ENCODE results near the gene CASK.

CASK gene

DNA sequence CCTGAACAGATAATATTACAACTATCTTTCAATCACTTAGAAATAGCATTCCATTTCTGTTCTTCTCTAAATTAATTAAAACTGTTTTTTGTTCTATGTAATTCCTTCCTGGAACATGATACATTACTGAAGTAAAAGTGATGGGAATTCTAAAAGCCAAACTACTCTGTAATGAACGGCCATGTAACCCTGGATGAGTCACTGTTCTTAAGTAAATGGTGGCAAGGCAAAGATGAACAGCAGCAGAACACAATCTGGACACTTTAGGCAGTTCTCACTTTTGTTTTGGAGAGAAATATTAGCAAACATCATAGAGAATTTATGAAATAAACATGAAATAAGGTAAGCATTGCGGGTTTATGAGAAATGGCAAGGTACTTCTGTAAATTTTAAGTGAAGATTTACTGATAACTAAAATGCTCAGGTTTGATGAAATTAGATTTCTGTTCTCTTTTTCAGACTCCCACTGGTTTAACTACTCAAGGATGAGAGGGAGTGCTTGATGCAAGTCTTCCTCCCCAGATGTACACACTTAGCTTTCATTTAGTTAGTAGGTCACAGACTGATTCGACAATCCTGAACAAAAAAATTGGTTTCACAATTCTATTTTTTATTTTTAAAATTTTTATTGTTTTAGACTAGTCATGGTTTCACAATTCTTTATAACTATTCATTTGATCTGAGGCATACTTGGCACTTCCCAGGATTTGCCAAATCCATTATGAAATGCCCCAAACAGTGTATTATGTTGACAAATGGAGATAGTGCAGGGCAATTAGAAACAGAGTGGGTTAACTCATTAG, 200.3 kb downstream of the CASK start:
- DNase-seq, result peak; percentile 26

DNA sequence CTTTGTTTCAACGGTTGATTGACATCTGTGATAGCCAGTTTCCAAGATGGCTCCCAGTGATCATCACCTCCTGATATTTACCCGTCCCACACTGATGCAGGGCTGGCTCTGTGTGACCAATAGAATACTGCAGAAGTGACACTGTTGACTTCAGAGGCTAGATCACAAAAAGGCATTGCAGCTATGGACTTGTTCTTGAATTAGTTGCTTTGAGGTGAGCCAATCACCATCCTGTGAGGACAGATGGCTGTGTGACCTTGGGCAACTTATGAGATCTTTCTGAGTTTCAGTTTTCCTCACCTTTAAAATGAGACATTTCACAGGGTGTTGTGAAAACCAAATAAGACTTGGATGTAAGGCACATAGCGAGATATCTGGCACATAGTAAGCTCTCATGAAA, 201.1 kb downstream of the CASK start:
- DNase-seq, result no peak

DNA sequence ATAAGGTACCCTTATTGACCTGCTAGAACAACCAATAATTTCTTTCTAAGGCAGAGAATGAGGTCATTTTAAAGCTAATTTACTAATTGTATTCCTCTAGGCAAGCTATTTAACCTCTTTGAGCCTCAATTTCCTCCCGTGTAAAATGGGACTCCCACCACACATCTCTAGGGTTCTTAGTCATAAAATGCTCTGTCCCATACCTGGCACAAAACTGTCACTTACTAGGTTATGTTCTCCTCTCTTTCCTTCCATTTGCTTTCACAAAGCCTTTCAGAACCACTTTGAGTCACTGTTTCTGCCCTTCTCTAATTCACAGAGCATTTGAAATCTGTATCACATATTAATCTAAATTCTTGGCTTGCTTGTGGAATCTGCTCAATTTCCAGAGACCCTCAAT, 201.8 kb downstream of the CASK start:
- DNase-seq, result no peak

DNA sequence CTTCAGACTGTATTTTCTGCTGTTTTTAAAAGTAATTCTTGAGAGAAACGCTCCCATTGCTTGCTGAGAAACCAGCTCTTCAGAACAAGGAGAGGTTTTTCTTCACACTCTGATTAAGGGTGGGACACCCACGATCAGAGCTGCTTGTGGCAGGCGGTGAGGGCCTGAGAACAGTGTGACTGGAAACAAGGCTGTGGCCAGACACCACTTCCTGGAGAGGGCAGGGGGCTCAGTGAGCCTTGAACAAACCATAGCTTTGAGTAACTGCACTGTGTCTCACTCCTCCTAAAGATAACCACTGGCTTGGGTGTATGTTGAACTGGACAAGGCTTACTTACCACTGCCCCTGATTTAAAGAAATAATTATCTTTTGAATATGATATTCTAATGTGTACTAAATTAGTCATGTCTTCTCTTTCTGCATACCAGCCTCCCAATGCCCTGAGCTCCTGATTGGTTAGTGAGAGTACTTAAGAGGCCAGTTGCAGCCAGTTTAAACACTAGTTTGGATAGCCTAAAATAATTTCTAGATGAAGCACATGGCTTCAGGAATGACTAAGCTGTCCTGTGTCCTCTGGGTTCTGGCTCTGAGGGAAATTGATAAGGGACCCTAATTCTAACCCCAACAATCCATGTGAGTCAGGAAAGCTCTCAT, 203.1 kb downstream of the CASK start:
- peak; percentile 15 for DNase-seq

DNA sequence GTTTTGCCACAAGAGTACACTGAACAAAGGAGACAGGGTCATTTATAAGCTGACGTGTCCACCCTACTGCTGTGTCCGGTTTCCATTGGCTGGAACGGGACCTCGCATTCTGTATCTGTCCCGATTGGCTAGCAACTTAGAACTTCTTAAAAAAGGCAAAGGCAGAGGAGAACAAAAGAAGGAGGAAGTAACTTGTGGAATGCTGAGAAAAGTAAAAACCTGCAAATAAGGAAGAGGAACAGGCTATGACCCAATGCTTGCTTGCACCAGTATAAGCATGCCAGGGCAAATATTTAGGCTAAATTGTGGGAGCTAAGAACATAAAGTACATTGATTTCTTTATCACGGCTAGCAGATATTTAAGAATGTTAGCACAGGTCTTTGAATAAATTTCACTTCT, 203.7 kb downstream of the CASK start:
- DNase-seq, result peak; percentile 50

GRCh38 chrX:41718481-41719235, 204.7 kb downstream of the CASK start:
- no peak for DNase-seq

DNA sequence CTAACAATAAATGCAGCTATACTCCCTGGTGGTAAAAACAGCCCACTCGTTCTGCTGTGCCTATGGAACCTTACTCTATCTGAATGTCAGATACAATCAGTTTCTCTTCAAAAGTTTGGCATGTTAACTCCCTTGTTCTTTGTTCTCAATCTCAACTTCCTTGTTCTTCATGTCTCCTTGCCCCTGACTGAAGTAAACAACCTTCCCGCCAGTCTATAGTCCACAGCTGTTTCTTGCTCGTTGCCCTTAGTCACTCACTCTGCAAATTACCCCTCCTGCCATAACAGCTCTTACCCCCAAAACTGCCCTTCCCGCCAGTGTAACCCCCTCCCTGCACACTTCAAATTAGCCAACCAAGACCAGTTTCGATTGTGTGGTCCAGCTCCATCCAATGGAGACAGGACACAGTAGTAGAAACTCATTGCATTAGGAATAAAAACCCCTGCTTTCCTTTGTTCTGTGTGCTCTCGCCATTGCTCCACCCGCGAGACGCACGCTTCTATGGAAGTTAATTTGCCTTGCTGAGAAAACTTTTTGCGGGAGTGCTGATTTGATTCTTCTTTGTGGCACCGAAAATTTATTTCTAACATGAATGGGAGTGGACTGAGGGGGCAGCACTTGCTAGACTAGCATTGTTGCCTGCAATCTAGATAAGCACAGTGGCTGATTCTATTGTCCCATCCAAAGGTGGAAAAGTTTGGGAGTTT, 206.4 kb downstream of the CASK start:
- no peak for DNase-seq

DNA sequence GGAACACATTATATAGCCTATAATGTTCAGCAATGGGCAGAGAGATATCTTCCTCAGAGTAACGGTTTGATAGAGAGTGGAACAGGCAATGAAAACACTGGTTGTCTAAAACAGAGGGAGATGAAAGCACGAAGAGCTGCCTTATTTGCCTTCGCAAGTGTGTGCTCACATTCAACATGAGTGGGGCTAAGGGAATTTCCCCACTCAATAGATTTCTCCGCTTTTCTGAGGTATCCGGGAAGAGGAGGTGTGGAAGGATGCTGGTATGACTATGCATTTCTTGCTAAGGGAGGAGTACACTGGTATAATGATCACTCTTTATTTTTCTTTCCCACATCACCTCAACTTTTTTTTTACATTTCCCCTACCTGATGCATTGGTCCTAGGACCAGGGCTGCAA, 207.1 kb downstream of the CASK start:
- no peak for DNase-seq

DNA sequence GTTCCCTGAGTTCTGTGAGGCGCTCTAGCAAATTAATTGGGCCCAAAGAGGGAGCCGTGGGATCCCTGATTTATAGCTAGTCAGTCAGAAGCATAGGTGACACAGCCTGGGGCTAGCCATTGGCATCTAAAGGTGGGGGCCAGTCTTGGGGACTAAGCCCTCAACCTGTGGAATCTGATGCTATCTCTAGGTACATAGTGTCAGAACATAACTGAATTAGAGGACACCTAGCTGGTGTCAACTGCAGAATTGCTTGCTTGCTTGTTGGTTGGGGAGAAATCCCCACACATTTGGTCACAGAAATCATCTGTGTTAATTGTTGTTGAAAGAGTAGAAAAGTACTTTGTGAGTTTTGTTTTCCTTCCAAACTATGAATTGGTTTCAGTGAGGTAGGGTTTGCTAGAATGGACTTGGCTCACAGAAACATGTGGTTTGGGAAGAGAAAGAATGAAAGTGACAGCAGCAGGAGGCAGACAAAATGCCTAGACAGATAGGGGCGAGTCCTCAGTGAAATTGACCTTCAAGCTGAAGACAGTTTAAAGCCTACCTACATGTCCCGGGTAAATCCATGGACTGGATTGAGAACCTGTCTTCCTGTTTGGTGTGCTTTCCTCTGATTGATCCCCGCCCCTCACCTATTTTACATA, 212.2 kb downstream of the CASK start:
- DNase-seq, result no peak

- DNase-seq, result no peak
These were observed 214.9 kb downstream of the CASK start for GRCh38 chrX:41708486-41708885.

DNA sequence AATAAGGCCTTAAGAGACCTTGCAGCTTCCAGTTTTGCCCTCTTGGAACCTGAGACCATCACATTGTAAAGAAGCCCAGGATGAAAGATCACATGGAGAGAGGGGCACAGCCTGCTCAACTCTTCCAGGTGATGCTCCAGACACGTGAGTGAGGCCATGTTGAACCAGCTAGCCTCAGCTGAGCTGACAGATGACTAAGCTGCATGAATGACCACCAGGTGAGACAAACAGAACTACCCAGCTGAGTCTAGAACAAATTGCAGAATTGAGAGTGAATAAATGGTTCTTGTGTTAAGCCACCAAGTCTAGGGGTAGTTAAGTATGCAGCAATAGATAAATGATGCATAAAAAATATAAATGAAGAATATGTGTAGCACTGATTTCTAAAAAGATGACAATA, 216.1 kb downstream of the CASK start:
- DNase-seq, result no peak

- DNase-seq, result peak; percentile 94
These were observed 217.5 kb downstream of the CASK start for GRCh38 chrX:41705680-41706374.

DNA sequence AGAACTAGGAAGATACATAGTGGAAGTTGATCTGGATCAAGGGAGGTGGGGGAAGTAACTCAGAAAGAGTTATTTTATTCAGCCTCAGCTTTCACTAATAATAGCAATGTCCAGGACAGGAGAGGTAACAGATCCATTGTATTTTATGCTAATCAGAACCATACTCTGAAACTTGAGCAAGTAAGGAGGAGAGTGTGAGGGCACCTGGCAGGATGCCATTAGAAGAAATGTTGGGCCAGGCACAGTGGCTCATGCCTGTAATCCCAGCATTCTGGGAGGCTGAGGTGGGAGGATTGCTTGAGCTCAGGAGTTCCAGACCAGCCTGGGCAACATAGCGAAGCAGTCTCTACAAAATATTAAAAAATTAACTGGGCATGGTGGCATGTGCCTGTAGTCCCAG, 218.3 kb downstream of the CASK start:
- no peak for DNase-seq

DNA sequence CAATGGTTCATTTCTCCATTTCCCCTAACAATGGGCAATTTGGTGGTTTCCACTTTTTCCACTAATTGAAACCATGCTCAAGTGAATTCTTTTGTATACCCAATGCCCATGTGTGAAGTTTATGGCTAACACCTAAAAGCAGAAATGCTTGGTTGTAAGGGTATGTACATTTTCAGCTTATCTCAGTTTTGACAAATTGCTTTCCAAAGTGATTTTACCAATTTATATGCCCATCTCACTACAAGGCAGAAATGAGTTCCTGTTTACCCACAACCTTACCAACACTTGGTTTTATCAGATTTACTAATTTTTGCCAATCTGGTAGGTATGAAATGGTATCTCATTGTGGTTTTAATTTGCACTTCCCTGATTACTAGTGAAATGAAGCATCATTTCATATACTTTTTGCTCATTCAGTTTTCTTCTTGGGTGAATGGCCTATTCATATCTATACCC, 219.8 kb downstream of the CASK start:
- peak; percentile 15 for DNase-seq

DNA sequence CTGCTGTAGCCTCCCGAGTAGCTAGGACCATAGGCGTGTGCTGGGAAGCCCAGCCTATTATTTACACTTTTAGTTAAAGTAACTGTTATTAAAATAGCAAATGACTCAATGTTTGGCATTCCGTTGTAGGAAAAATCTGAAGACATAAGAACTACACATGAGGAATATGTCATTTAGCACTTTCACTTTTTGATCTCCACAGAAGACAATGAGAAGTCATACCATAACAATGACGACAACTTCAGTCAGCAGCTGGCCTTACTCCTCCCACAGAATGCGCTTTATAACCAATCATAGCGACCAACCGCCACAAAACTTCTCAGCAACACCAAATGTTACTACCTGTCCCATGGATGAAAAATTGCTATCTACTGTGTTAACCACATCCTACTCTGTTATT, 227.9 kb downstream of the CASK start:
- DNase-seq, result no peak

GRCh38 chrX:41693024-41693423, 230.3 kb downstream of the CASK start:
- no peak for DNase-seq

- DNase-seq, result peak; percentile 6
These were observed 231.1 kb downstream of the CASK start for GRCh38 chrX:41692162-41692749.

DNA sequence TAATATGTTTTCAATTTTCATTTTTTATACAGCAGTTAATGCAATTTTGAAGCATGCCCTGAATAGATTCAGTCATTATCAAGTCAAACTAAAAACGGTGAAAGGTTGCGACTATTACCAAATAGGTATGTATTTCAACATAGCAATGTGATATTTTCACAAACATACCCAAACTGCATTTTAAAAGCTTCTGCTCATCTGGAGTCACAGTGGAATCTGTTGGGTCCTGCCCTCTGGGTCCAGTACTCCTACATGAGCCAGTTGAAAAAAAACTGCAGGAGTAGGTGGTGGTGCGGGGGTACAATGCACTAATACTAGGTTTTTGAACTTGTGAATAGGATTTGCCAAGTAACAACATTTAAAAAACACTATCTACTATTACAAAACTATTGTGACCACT, 233.6 kb downstream of the CASK start:
- no peak for DNase-seq

- DNase-seq, result peak; percentile 20
These were observed 234.5 kb downstream of the CASK start, which contains the start of gene GPR34 for GRCh38 chrX:41688835-41689234. GPR34 (plus strand) TSS chrX:41688973; CDS start chrX:41695634, 6,661 bp downstream.

DNA sequence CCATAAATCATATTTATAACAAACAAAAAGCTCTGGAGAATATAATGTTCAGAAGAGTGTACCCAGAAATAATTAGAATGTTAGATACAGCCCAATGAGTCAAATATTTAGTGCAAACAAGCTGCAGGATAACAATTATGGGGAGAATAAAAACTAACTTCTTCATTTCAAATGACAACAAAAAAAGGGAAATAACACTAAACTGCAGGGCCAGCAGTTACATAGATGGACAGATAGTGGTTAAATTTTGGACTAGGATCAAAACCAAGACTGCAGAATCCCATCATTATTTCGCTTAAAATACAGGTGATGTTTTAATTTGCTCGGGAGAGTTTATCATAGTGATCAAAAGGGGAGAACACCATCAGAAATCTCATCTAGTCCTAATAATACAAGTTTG, 235.2 kb downstream of the CASK start:
- peak; percentile 30 for DNase-seq

GRCh38 chrX:41686788-41687187, 236.6 kb downstream of the CASK start:
- peak; percentile 88 for DNase-seq

Measured in MV-4-11 (cell line).